ENCODE results near the gene TMEM98.
"Not testable (repeated sequence)": the region's sequence is repeated elsewhere in the genome, so short reads cannot be mapped to it uniquely, and the experiment has no call there.

TMEM98 gene

DNA sequence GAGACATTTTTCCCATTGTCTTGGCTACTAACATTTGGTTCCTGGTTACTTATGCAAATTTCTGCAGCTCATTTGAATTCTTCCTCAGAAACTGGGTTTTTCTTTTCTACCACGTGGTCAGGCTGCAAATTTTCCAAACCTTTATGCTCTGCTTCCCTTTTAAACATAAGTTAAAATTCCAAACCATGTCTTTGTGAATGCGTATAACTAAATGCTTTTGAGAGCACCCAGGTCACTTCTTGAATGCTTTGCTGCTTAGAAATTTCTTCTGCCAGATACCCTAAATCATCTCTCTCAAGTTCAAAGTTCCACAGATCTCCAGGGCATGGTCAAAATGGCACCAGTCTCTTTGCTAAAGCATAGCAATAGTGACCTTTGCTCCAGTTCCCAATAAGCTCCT is 59.9 kb downstream of the TMEM98 start:
- not testable (repeated sequence) for DNase-seq

DNA sequence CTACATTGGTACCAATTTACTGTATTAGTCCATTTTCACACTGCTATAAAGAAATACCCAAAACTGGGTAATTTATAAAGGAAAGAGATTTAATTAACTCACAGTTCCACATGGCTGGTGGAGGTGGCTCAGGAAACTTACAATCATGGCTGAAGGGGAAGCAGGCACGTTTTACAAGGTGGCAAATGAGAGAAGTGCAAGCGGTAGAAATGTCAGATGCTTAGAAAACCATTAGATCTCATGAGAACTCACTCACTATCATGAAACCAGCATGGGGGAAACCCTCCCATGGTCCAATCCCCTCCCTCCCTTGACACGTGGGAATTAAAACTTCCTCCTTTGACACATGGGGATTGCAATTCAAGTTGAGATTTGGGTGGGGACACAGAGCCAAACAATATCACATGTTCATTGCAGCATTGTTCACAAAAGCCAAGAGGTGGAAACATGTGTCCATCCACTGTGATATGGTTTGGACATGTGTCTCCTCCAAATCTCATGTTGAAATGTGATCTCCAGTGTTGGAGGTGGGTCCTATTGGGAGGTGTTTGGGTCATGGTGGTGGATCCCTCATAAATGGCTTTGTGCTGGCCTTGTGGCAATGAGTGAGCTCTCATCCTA is 60.6 kb downstream of the TMEM98 start:
- DNase-seq: no peak

DNA sequence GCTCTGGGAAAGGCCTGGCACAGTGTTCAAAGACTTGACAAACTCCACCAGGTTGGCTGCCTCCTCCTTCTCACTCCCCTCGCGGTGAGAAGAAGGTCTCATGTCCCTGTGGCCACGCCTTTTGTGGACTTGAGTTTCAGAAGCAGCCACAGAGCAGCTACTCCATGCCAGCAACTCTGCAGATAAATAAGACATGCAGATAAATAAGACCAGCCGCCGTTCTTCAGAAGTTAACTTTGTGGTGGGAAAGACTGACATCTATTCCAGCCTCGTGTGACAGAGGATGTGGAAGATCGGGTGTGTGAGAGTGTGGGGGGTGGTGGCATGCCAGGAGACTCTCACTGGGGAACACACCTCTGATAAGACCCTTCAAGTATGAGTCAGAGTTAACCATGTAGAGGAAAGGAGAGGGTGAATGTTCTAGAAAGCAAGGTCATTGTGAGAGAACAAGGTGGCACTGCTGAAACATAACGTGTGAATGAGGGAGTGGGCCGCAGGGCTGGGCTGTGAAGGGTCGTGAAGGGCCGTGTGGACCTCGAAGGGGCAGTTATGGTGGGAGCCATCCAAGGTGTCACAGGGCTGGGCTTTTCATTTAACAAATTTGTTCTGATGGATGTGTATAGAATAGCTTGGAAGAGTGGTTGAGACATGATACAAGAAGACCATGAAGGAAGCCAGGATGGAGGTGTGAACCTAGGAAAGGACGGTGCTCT is 64.5 kb downstream of the TMEM98 start:
- no peak for DNase-seq

DNA sequence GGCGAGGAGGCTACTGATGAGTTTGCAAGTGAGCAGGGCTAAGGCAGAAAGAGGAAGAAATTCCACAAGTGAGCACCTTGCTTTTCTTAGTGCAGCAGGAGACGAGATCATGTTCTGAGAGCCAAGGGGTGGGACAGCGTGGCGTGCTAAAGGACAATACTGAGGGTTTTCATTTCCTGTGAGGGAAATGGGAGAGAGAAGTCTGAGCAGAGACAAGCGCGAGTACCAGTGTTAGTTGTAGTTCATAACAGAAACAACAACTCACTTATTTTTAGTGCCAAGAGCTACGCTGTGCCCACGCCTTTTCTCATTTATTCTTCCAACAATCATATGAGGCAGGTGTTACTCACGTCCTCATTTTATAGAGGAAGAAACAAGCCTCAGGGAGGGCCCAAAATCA is 66.0 kb downstream of the TMEM98 start:
- DNase-seq: no peak

Measured in RPMI8226 (cell line).